Trophoblast cell (in vitro differentiated cells and primary cell): Measurements from ENCODE around the gene MPZL1.
A peak's percentile ranks its signal among the peaks of the same experiment; 100 is the strongest.

Experiments used
- DNase-seq, 2 donors: peaks; one replicate each; pipeline ENCODE4 v3.0.0-alpha.2; 2016
- H2AFZ ChIP-seq: 2 replicates; pipeline ENCODE4 v1.6.1; 2013; ENCODE audit warnings: low read length, moderate library complexity, mild to moderate bottlenecking; ENCODE audit not compliant: insufficient read depth, poor library complexity
- H2AK5ac ChIP-seq: 2 replicates; pipeline ENCODE4 v1.6.1; 2013; ENCODE audit warnings: mild to moderate bottlenecking, low read length
- H2BK120ac ChIP-seq: 2 replicates; pipeline ENCODE4 v1.6.1; 2013; ENCODE audit warnings: low read length, mild to moderate bottlenecking, moderate library complexity; ENCODE audit not compliant: insufficient read depth, poor library complexity
- H2BK12ac ChIP-seq: 2 replicates; pipeline ENCODE4 v1.6.1; 2013; ENCODE audit warnings: mild to moderate bottlenecking, low read length, moderate library complexity
- H2BK5ac ChIP-seq: 2 replicates; pipeline ENCODE4 v1.6.1; 2013; ENCODE audit warnings: low read length, low read depth, moderate library complexity, mild to moderate bottlenecking; ENCODE audit not compliant: poor library complexity
- H3K14ac ChIP-seq: 2 replicates; pipeline ENCODE4 v1.6.1; 2013; ENCODE audit warnings: mild to moderate bottlenecking, low read length
- H3K18ac ChIP-seq: 2 replicates; pipeline ENCODE4 v1.6.1; 2013; ENCODE audit warnings: mild to moderate bottlenecking, low read length
- H3K23ac ChIP-seq: 2 replicates; pipeline ENCODE4 v1.6.1; 2013; ENCODE audit warnings: low read length
- H3K27ac ChIP-seq: 2 replicates; pipeline ENCODE4 v1.5.1; 2013; ENCODE audit warnings: low read depth, mild to moderate bottlenecking, inconsistent platforms, low read length, moderate library complexity
- H3K27me3 ChIP-seq: 2 replicates; pipeline ENCODE4 v1.6.1; 2013; ENCODE audit warnings: inconsistent platforms, mild to moderate bottlenecking, low read length, moderate library complexity; ENCODE audit not compliant: insufficient read depth
- H3K36me3 ChIP-seq, 2 experiments: 1 replicate in 1 of 2; 2 replicates in 1 of 2; pipeline ENCODE4 v1.6.1; 2013; ENCODE audit warnings: low read length in 2 of 2, mild to moderate bottlenecking in 2 of 2, moderate library complexity in 1 of 2; ENCODE audit not compliant: insufficient read depth in 2 of 2, control insufficient read depth in 1 of 2
- H3K4ac ChIP-seq: 2 replicates; pipeline ENCODE4 v1.6.1; 2013; ENCODE audit warnings: low read depth, mild to moderate bottlenecking, low read length, moderate library complexity
- H3K4me1 ChIP-seq, 2 experiments: 1 replicate in 1 of 2; 2 replicates in 1 of 2; pipeline ENCODE4 v1.6.1; 2013; ENCODE audit warnings: low read length in 2 of 2, mild to moderate bottlenecking in 2 of 2, moderate library complexity in 1 of 2; ENCODE audit not compliant: insufficient read depth in 2 of 2, control insufficient read depth in 1 of 2
- H3K4me2 ChIP-seq: 2 replicates; pipeline ENCODE4 v1.6.1; 2013; ENCODE audit warnings: inconsistent platforms, mild to moderate bottlenecking, low read length, moderate library complexity
- H3K4me3 ChIP-seq: 2 replicates; pipeline ENCODE4 v1.5.1; 2013; ENCODE audit warnings: mild to moderate bottlenecking, low read depth, low read length, inconsistent platforms
- H3K79me1 ChIP-seq: one replicate; pipeline ENCODE4 v1.6.1; 2013; ENCODE audit warnings: low read length
- H3K79me2 ChIP-seq: 2 replicates; pipeline ENCODE4 v1.6.1; 2013; ENCODE audit warnings: low read length, mild to moderate bottlenecking; ENCODE audit not compliant: control insufficient read depth, insufficient read depth, poor library complexity
- H3K9ac ChIP-seq: 2 replicates; pipeline ENCODE4 v1.6.1; 2013; ENCODE audit warnings: mild to moderate bottlenecking, low read length
- H3K9me3 ChIP-seq: 2 replicates; pipeline ENCODE4 v1.6.1; 2013; ENCODE audit warnings: low read depth, mild to moderate bottlenecking, control low read depth, inconsistent platforms, low read length; ENCODE audit not compliant: insufficient read depth
- H4K12ac ChIP-seq: 2 replicates; pipeline ENCODE4 v1.6.1; 2013; ENCODE audit warnings: low read depth, mild to moderate bottlenecking, low read length, moderate library complexity
- H4K8ac ChIP-seq: 2 replicates; pipeline ENCODE4 v1.6.1; 2013; ENCODE audit warnings: low read depth, mild to moderate bottlenecking, low read length, moderate library complexity
- H4K91ac ChIP-seq: one replicate; pipeline ENCODE4 v1.6.1; 2013; ENCODE audit warnings: low read depth, mild to moderate bottlenecking, low read length, moderate library complexity
- WGBS: extraction: QIAGEN DNeasy Blood & Tissue Kit; methylation state at CpG from one replicate; pipeline ENCODE4 v1.1.7; 2013; ENCODE audit warnings: missing lambda C conversion rate; ENCODE audit not compliant: insufficient read length, insufficient coverage; ENCODE audit errors: extremely low coverage; 5-methylcytosine and 5-hydroxymethylcytosine counted together

MPZL1 gene

GRCh38 chr1:167722152-167722869, 529 bp downstream of the MPZL1 start:
- Histone ChIP-seq H3K79me2 (peaks cover 36% of the 10 kb centered on the region), H2AFZ (peak overlapping the region; percentile 47), H3K18ac (peak overlapping the region; percentile 99), H3K27me3 (no peaks in the 10 kb centered on the region), H2AK5ac (peak overlapping the region; percentile 95), H3K4ac (peak overlapping the region; percentile 100), H3K4me3 (peak overlapping the region; percentile 98), H2BK12ac (peak overlapping the region; percentile 63), H4K91ac (peak overlapping the region; percentile 97), H3K23ac (no peak overlapping the region), H3K4me2 (peak overlapping the region; percentile 60), H2BK5ac (peak overlapping the region; percentile 98), H2BK120ac (peak overlapping the region; percentile 96), H3K9ac (peak overlapping the region; percentile 99), H4K12ac (peak overlapping the region; percentile 87), H3K79me1 (peaks cover 41% of the 10 kb centered on the region), H3K36me3 (no peaks in the 10 kb centered on the region), H3K9me3 (peaks cover 1% of the 10 kb centered on the region), H3K4me1 (peaks cover 12 to 28% of the 10 kb centered on the region in 2 experiments), H3K27ac (peak overlapping the region; percentile 85), H4K8ac (peak overlapping the region; percentile 87), H3K14ac (peak overlapping the region; percentile 99)
- no CpG with 5 or more reads among the region's 52 CpGs for WGBS
- peak in 1 of 2 donors; percentile 43 for DNase-seq

- H2BK12ac ChIP-seq = no peak overlapping the region
- H3K23ac ChIP-seq = no peak overlapping the region
- H3K4me3 ChIP-seq = peak overlapping the region; percentile 98
- peak overlapping the region; percentile 60 for H3K4me2 ChIP-seq
- H2AK5ac ChIP-seq = no peak overlapping the region
- H4K91ac ChIP-seq = no peak overlapping the region
- H3K14ac ChIP-seq = no peak overlapping the region
- peaks cover 37% of the 10 kb centered on the region for H3K79me2 ChIP-seq
- WGBS = no CpG with 5 or more reads among the region's 4 CpGs
- H2AFZ ChIP-seq = no peak overlapping the region
- H4K8ac ChIP-seq = no peak overlapping the region
- no peaks in the 10 kb centered on the region for H3K27me3 ChIP-seq
- peaks cover 1% of the 10 kb centered on the region for H3K9me3 ChIP-seq
- no peak overlapping the region for H2BK5ac ChIP-seq
- peak overlapping the region; percentile 99 for H3K9ac ChIP-seq
- H2BK120ac ChIP-seq = no peak overlapping the region
- H3K79me1 ChIP-seq = peaks cover 38% of the 10 kb centered on the region
- peak overlapping the region; percentile 85 for H3K27ac ChIP-seq
- peak in 1 of 2 donors; percentile 17 for DNase-seq
- no peak overlapping the region for H3K18ac ChIP-seq
- peaks cover 9 to 27% of the 10 kb centered on the region in 2 experiments for H3K4me1 ChIP-seq
- peak overlapping the region; percentile 100 for H3K4ac ChIP-seq
- no peaks in the 10 kb centered on the region for H3K36me3 ChIP-seq
- no peak overlapping the region for H4K12ac ChIP-seq
Observed at GRCh38 chr1:167722870-167723251, 1.1 kb downstream of the MPZL1 start.

GRCh38 chr1:167723707-167724323, 2.0 kb downstream of the MPZL1 start:
- H4K91ac ChIP-seq = no peak overlapping the region
- peaks cover 1% of the 10 kb centered on the region for H3K9me3 ChIP-seq
- H2AK5ac ChIP-seq = no peak overlapping the region
- H3K4ac ChIP-seq = peak overlapping the region; percentile 96
- H2BK120ac ChIP-seq = no peak overlapping the region
- DNase-seq = no peak
- H3K18ac ChIP-seq = no peak overlapping the region
- H3K9ac ChIP-seq = peak overlapping the region; percentile 64
- H3K4me1 ChIP-seq = peaks cover 8 to 27% of the 10 kb centered on the region in 2 experiments
- H2BK12ac ChIP-seq = no peak overlapping the region
- H2BK5ac ChIP-seq = peak overlapping the region; percentile 55
- no peak overlapping the region for H4K12ac ChIP-seq
- no peak overlapping the region for H3K14ac ChIP-seq
- H3K4me3 ChIP-seq = peak overlapping the region; percentile 65
- peaks cover 40% of the 10 kb centered on the region for H3K79me2 ChIP-seq
- no CpG with 5 or more reads among the region's 2 CpGs for WGBS
- H3K27ac ChIP-seq = peak overlapping the region; percentile 14
- no peaks in the 10 kb centered on the region for H3K27me3 ChIP-seq
- H3K23ac ChIP-seq = peak overlapping the region; percentile 3
- H4K8ac ChIP-seq = no peak overlapping the region
- peaks cover 33% of the 10 kb centered on the region for H3K79me1 ChIP-seq
- peak overlapping the region; percentile 89 for H3K4me2 ChIP-seq
- no peak overlapping the region for H2AFZ ChIP-seq
- peaks cover under 1 to 1% of the 10 kb centered on the region in 2 experiments for H3K36me3 ChIP-seq

GRCh38 chr1:167726008-167726407, 4.2 kb downstream of the MPZL1 start:
- H2BK120ac ChIP-seq = no peak overlapping the region
- no peak overlapping the region for H2BK5ac ChIP-seq
- H3K4me2 ChIP-seq = peak overlapping the region; percentile 11
- no peak for DNase-seq
- H2AFZ ChIP-seq = no peak overlapping the region
- H3K36me3 ChIP-seq = peaks cover 10 to 15% of the 10 kb centered on the region in 2 experiments
- H3K4me3 ChIP-seq = no peak overlapping the region
- no peak overlapping the region for H2BK12ac ChIP-seq
- H3K9me3 ChIP-seq = peaks cover 1% of the 10 kb centered on the region
- H4K8ac ChIP-seq = no peak overlapping the region
- no peak overlapping the region for H3K18ac ChIP-seq
- no peak overlapping the region for H4K12ac ChIP-seq
- H3K27me3 ChIP-seq = no peaks in the 10 kb centered on the region
- H3K23ac ChIP-seq = no peak overlapping the region
- H3K9ac ChIP-seq = no peak overlapping the region
- no CpG with 5 or more reads among the region's 1 CpG for WGBS
- H3K27ac ChIP-seq = no peak overlapping the region
- peaks cover 5 to 19% of the 10 kb centered on the region in 2 experiments for H3K4me1 ChIP-seq
- peaks cover 17% of the 10 kb centered on the region for H3K79me1 ChIP-seq
- H4K91ac ChIP-seq = no peak overlapping the region
- H2AK5ac ChIP-seq = no peak overlapping the region
- peak overlapping the region; percentile 53 for H3K14ac ChIP-seq
- peaks cover 45% of the 10 kb centered on the region for H3K79me2 ChIP-seq
- peak overlapping the region; percentile 97 for H3K4ac ChIP-seq
